ENCODE measurements around the gene VWA8.
"Not testable (repeated sequence)": the region's sequence is repeated elsewhere in the genome, so short reads cannot be mapped to it uniquely, and the experiment has no call there.

The VWA8 gene

DNA sequence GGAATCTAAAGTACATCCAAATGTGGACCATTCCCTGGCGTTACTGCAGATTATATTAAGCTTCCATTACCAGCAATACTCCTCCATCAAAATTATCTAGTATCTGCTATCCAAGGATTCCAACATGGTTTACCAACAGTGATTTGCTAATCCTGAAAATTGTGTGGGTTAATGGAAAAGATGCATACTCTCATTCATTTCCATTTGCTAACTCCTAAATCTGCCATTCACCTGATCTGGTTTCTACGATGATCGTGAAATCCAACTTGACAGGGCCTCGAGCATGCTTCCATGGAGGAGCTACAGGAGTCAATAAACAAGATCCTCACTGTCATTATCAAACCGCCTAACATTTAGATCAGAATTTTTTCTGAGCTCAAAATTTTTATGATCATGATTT lies 382.5 kb downstream of the VWA8 start:
- H3K36me3 ChIP-seq (replicated peaks; ENCODE audit: low read depth, low read length): peaks cover 3% of the 10 kb centered on the region
- H4K20me1 ChIP-seq (ENCODE audit: insufficient read depth, low read length): no peaks in the 10 kb centered on the region
- TF ChIP-seq EZH2phosphoT487 (IDR thresholded peaks at IDR 0.05; ENCODE audit: low read depth): no peak
- TF ChIP-seq, protein P1, sequence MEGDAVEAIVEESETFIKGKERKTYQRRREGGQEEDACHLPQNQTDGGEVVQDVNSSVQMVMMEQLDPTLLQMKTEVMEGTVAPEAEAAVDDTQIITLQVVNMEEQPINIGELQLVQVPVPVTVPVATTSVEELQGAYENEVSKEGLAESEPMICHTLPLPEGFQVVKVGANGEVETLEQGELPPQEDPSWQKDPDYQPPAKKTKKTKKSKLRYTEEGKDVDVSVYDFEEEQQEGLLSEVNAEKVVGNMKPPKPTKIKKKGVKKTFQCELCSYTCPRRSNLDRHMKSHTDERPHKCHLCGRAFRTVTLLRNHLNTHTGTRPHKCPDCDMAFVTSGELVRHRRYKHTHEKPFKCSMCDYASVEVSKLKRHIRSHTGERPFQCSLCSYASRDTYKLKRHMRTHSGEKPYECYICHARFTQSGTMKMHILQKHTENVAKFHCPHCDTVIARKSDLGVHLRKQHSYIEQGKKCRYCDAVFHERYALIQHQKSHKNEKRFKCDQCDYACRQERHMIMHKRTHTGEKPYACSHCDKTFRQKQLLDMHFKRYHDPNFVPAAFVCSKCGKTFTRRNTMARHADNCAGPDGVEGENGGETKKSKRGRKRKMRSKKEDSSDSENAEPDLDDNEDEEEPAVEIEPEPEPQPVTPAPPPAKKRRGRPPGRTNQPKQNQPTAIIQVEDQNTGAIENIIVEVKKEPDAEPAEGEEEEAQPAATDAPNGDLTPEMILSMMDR (IDR thresholded peaks at IDR 0.05; ENCODE audit: low read depth, low read length): no peak
- no peaks in the 10 kb centered on the region for H3K4me1 ChIP-seq (ENCODE audit: low read length)
- no peak overlapping the region for H2AFZ ChIP-seq (ENCODE audit: low read depth, low read length)
- no peak overlapping the region for H3K4me2 ChIP-seq (ENCODE audit: low read length)
- H3K9ac ChIP-seq (ENCODE audit: low read length): no peak overlapping the region
- H3K27ac ChIP-seq (ENCODE audit: low read length): no peak overlapping the region
- H3K27me3 ChIP-seq (ENCODE audit: low read depth, low read length): no peaks in the 10 kb centered on the region
- H3K9me3 ChIP-seq (ENCODE audit: insufficient read depth, low read length): no peaks in the 10 kb centered on the region
- H3K79me2 ChIP-seq (ENCODE audit: low read length): no peaks in the 10 kb centered on the region
- H3K4me3 ChIP-seq (ENCODE audit: low read length): no peak overlapping the region

DNA sequence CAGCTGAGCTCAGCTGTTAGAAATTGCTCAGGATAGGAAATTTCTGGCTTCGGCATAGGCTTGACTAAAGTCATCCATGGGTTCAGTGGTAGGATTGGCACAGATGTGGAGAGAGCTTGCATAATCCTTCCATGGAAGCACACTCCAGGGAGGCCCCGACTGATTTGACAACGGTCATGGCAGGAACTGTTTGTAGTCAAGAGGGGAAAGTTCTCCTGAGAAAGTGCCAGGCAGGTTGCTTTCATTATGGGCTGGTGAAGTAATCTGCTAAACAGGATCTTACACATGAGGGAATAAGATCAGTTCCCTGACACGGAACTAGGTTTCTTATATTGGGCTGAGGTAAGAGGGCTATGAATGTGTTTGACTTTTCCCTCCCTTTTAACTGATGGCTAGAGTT lies 383.5 kb downstream of the VWA8 start:
- Histone ChIP-seq H3K27me3 (ENCODE audit: low read depth, low read length) (no peaks in the 10 kb centered on the region), H3K9ac (ENCODE audit: low read length) (no peak overlapping the region), H3K9me3 (ENCODE audit: insufficient read depth, low read length) (no peaks in the 10 kb centered on the region), H2AFZ (ENCODE audit: low read depth, low read length) (no peak overlapping the region), H3K4me3 (ENCODE audit: low read length) (no peak overlapping the region), H4K20me1 (ENCODE audit: insufficient read depth, low read length) (no peaks in the 10 kb centered on the region), H3K27ac (ENCODE audit: low read length) (no peak overlapping the region), H3K79me2 (ENCODE audit: low read length) (no peaks in the 10 kb centered on the region), H3K4me1 (ENCODE audit: low read length) (no peaks in the 10 kb centered on the region), H3K36me3 (replicated peaks; ENCODE audit: low read depth, low read length) (peaks cover 3% of the 10 kb centered on the region), H3K4me2 (ENCODE audit: low read length) (no peak overlapping the region)
- TF ChIP-seq, protein P1 (IDR thresholded peaks at IDR 0.05; ENCODE audit: low read depth, low read length): no peak
- no peak for TF ChIP-seq EZH2phosphoT487 (IDR thresholded peaks at IDR 0.05; ENCODE audit: low read depth)

DNA sequence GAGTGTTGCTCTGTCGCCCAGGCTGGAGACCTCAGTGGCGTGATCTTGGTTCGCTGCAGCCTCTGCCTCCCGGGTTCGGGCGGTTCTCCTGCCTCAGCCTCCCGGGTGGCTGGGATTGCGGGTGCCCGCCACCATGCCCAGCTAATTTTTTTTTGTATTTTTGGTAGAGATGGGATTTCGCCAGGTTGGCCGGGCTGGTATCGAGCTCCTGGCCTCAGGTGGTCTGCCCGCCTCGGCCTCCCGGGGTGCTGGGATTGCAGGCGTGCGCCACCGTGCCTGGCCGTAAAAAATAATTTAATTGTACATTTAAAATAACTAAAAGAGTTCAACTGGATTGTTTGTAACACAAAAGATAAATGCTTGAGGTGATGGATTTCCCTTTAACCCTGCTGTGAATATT lies 387.3 kb downstream of the VWA8 start:
- not testable (repeated sequence) for H3K4me2 ChIP-seq (ENCODE audit: low read length); H4K20me1 ChIP-seq (ENCODE audit: insufficient read depth, low read length); H3K9ac ChIP-seq (ENCODE audit: low read length); H3K79me2 ChIP-seq (ENCODE audit: low read length); H3K27me3 ChIP-seq (ENCODE audit: low read depth, low read length); H3K27ac ChIP-seq (ENCODE audit: low read length); H3K4me3 ChIP-seq (ENCODE audit: low read length); H3K4me1 ChIP-seq (ENCODE audit: low read length); H2AFZ ChIP-seq (ENCODE audit: low read depth, low read length); H3K36me3 ChIP-seq (replicated peaks; ENCODE audit: low read depth, low read length); H3K9me3 ChIP-seq (ENCODE audit: insufficient read depth, low read length)

DNA sequence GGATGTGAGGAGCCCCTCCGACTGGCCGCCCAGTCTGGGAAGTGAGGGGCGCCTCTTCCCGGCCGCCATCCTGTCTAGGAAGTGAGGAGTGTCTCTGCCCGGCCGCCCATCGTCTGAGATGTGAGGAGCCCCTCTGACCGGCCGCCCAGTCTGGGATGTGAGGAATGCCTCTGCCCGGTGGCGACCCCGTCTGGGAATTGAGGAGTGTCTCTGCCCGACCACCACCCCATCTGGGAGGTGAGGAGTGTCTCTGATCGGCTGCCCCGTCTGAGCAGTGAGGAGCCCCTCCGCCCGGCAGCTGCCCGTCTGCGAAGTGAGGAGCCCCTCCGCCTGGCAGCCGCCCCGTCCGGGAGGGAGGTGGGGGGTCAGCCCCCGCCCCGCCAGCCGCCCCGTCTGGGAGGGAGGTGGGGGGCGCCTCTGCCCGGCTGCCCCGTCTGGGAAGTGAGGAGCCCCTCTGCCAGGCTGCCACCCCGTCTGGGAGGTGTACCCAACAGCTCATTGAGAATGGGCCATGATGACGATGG lies 389.0 kb downstream of the VWA8 start:
- not testable (repeated sequence) for H3K27ac ChIP-seq (ENCODE audit: low read length); H3K9ac ChIP-seq (ENCODE audit: low read length); H2AFZ ChIP-seq (ENCODE audit: low read depth, low read length); H3K9me3 ChIP-seq (ENCODE audit: insufficient read depth, low read length); H3K79me2 ChIP-seq (ENCODE audit: low read length); H3K4me1 ChIP-seq (ENCODE audit: low read length); H3K27me3 ChIP-seq (ENCODE audit: low read depth, low read length); H4K20me1 ChIP-seq (ENCODE audit: insufficient read depth, low read length); H3K4me2 ChIP-seq (ENCODE audit: low read length); H3K4me3 ChIP-seq (ENCODE audit: low read length)
- H3K36me3 ChIP-seq (replicated peaks; ENCODE audit: low read depth, low read length): peaks cover 10% of the 10 kb centered on the region

DNA sequence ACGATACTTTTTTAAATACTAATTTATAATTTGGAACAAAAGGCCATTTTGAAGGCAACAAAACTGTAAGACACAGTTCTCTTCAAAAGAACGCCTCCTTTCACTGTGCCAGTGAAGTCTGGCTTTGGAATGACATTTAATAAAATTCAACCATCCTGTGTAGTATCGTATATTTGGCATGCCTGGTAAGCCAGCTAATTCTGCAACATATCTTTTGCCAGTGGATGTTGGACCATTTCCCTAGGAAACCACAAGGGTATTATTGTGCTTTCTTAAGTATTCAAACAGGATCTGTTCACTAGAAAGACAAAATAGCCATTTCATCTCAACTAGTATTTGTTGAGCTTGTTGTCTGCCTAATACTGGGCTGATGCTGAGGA lies 391.9 kb downstream of the VWA8 start:
- H2AFZ ChIP-seq (ENCODE audit: low read depth, low read length): no peak overlapping the region
- peaks cover 8% of the 10 kb centered on the region for H3K36me3 ChIP-seq (replicated peaks; ENCODE audit: low read depth, low read length)
- no peak overlapping the region for H3K27ac ChIP-seq (ENCODE audit: low read length)
- H3K4me1 ChIP-seq (ENCODE audit: low read length): peaks cover 7% of the 10 kb centered on the region
- H3K4me3 ChIP-seq (ENCODE audit: low read length): no peak overlapping the region
- H4K20me1 ChIP-seq (ENCODE audit: insufficient read depth, low read length): no peaks in the 10 kb centered on the region
- H3K27me3 ChIP-seq (ENCODE audit: low read depth, low read length): no peaks in the 10 kb centered on the region
- TF ChIP-seq, protein P1 (IDR thresholded peaks at IDR 0.05; ENCODE audit: low read depth, low read length): no peak
- TF ChIP-seq EZH2phosphoT487 (IDR thresholded peaks at IDR 0.05; ENCODE audit: low read depth): no peak
- H3K9ac ChIP-seq (ENCODE audit: low read length): no peak overlapping the region
- no peaks in the 10 kb centered on the region for H3K9me3 ChIP-seq (ENCODE audit: insufficient read depth, low read length)
- no peak overlapping the region for H3K4me2 ChIP-seq (ENCODE audit: low read length)
- no peaks in the 10 kb centered on the region for H3K79me2 ChIP-seq (ENCODE audit: low read length)

All from OCI-LY3 (cell line).